Measurements from ENCODE around the gene SERPINE3.

SERPINE3 gene

GRCh38 chr13:51339952-51340732, 651 bp downstream of the SERPINE3 start:
- no peak for TF ChIP-seq Cebpa-rat (IDR thresholded peaks at IDR 0.05)
- Histone ChIP-seq H3K27ac (no peak overlapping the region), H3K4me1 (no peaks in the 10 kb centered on the region), H4K20me1 (no peaks in the 10 kb centered on the region), H3K9ac (no peak overlapping the region), H3K36me3 (no peaks in the 10 kb centered on the region), H3K27me3 (no peaks in the 10 kb centered on the region), H3K4me3 (no peak overlapping the region), H3K9me3 (no peaks in the 10 kb centered on the region), H3K4me2 (no peak overlapping the region)

- Histone ChIP-seq H3K27me3 (no peaks in the 10 kb centered on the region), H3K4me1 (no peaks in the 10 kb centered on the region), H3K9me3 (no peaks in the 10 kb centered on the region), H3K36me3 (no peaks in the 10 kb centered on the region), H3K4me3 (no peak overlapping the region), H4K20me1 (no peaks in the 10 kb centered on the region), H3K27ac (no peak overlapping the region), H3K4me2 (no peak overlapping the region), H3K9ac (no peak overlapping the region)
- no peak for TF ChIP-seq Cebpa-rat (IDR thresholded peaks at IDR 0.05)
Measured at GRCh38 chr13:51341232-51341631, 1.7 kb downstream of the SERPINE3 start.

GRCh38 chr13:51341791-51342190, 2.3 kb downstream of the SERPINE3 start:
- no peaks in the 10 kb centered on the region for H4K20me1 ChIP-seq
- no peak overlapping the region for H3K9ac ChIP-seq
- no peaks in the 10 kb centered on the region for H3K27me3 ChIP-seq
- H3K9me3 ChIP-seq: no peaks in the 10 kb centered on the region
- H3K4me1 ChIP-seq: no peaks in the 10 kb centered on the region
- H3K4me3 ChIP-seq: no peak overlapping the region
- no peak overlapping the region for H3K27ac ChIP-seq
- no peak overlapping the region for H3K4me2 ChIP-seq
- no peak for TF ChIP-seq Cebpa-rat (IDR thresholded peaks at IDR 0.05)
- H3K36me3 ChIP-seq: no peaks in the 10 kb centered on the region

- H3K9ac ChIP-seq: no peak overlapping the region
- no peaks in the 10 kb centered on the region for H4K20me1 ChIP-seq
- H3K4me2 ChIP-seq: no peak overlapping the region
- no peaks in the 10 kb centered on the region for H3K36me3 ChIP-seq
- H3K27me3 ChIP-seq: no peaks in the 10 kb centered on the region
- no peak for TF ChIP-seq Cebpa-rat (IDR thresholded peaks at IDR 0.05)
- no peak overlapping the region for H3K4me3 ChIP-seq
- no peaks in the 10 kb centered on the region for H3K9me3 ChIP-seq
- H3K4me1 ChIP-seq: no peaks in the 10 kb centered on the region
- no peak overlapping the region for H3K27ac ChIP-seq
Measured at GRCh38 chr13:51342706-51343105, 3.2 kb downstream of the SERPINE3 start.

GRCh38 chr13:51343475-51343874, 4.0 kb downstream of the SERPINE3 start:
- no peak overlapping the region for H3K9ac ChIP-seq
- no peak overlapping the region for H3K4me2 ChIP-seq
- H3K27me3 ChIP-seq: no peaks in the 10 kb centered on the region
- no peak overlapping the region for H3K27ac ChIP-seq
- H4K20me1 ChIP-seq: no peaks in the 10 kb centered on the region
- H3K4me1 ChIP-seq: no peaks in the 10 kb centered on the region
- H3K4me3 ChIP-seq: no peak overlapping the region
- H3K9me3 ChIP-seq: no peaks in the 10 kb centered on the region
- H3K36me3 ChIP-seq: no peaks in the 10 kb centered on the region
- TF ChIP-seq Cebpa-rat (IDR thresholded peaks at IDR 0.05): no peak

GRCh38 chr13:51346397-51346796, 6.9 kb downstream of the SERPINE3 start:
- no peak overlapping the region for H3K4me2 ChIP-seq
- H3K4me1 ChIP-seq: no peaks in the 10 kb centered on the region
- TF ChIP-seq Cebpa-rat (IDR thresholded peaks at IDR 0.05): no peak
- H3K36me3 ChIP-seq: no peaks in the 10 kb centered on the region
- H3K9ac ChIP-seq: no peak overlapping the region
- no peaks in the 10 kb centered on the region for H3K9me3 ChIP-seq
- H3K4me3 ChIP-seq: no peak overlapping the region
- H3K27me3 ChIP-seq: no peaks in the 10 kb centered on the region
- no peaks in the 10 kb centered on the region for H4K20me1 ChIP-seq
- no peak overlapping the region for H3K27ac ChIP-seq

- no peak for TF ChIP-seq Cebpa-rat (IDR thresholded peaks at IDR 0.05)
- Histone ChIP-seq H3K9me3 (no peaks in the 10 kb centered on the region), H3K4me1 (no peaks in the 10 kb centered on the region), H3K9ac (no peak overlapping the region), H3K36me3 (no peaks in the 10 kb centered on the region), H3K4me3 (no peak overlapping the region), H3K27me3 (no peaks in the 10 kb centered on the region), H3K4me2 (no peak overlapping the region), H3K27ac (no peak overlapping the region), H4K20me1 (no peaks in the 10 kb centered on the region)
Measured at GRCh38 chr13:51347099-51347498, 7.6 kb downstream of the SERPINE3 start.

- Histone ChIP-seq H3K9me3 (no peaks in the 10 kb centered on the region), H3K9ac (no peak overlapping the region), H3K4me2 (no peak overlapping the region), H3K4me1 (no peaks in the 10 kb centered on the region), H3K4me3 (no peak overlapping the region), H3K36me3 (no peaks in the 10 kb centered on the region), H4K20me1 (no peaks in the 10 kb centered on the region), H3K27ac (no peak overlapping the region), H3K27me3 (no peaks in the 10 kb centered on the region)
- TF ChIP-seq Cebpa-rat (IDR thresholded peaks at IDR 0.05): no peak
Measured at GRCh38 chr13:51348069-51348967, 8.8 kb downstream of the SERPINE3 start.

- Histone ChIP-seq H3K27me3 (no peaks in the 10 kb centered on the region), H3K4me1 (no peaks in the 10 kb centered on the region), H3K36me3 (no peaks in the 10 kb centered on the region), H3K9me3 (no peaks in the 10 kb centered on the region), H4K20me1 (no peaks in the 10 kb centered on the region), H3K4me3 (no peak overlapping the region), H3K27ac (no peak overlapping the region), H3K4me2 (no peak overlapping the region), H3K9ac (no peak overlapping the region)
- no peak for TF ChIP-seq Cebpa-rat (IDR thresholded peaks at IDR 0.05)
Measured at GRCh38 chr13:51349016-51349415, 9.5 kb downstream of the SERPINE3 start.

- Histone ChIP-seq H3K9ac (no peak overlapping the region), H3K4me2 (no peak overlapping the region), H3K4me1 (no peaks in the 10 kb centered on the region), H3K27me3 (no peaks in the 10 kb centered on the region), H3K4me3 (no peak overlapping the region), H3K27ac (no peak overlapping the region), H4K20me1 (no peaks in the 10 kb centered on the region), H3K9me3 (no peaks in the 10 kb centered on the region), H3K36me3 (no peaks in the 10 kb centered on the region)
- TF ChIP-seq Cebpa-rat (IDR thresholded peaks at IDR 0.05): no peak
Measured at GRCh38 chr13:51355217-51355616, 15.7 kb downstream of the SERPINE3 start.

Measured in BLaER1 (cell line).